ENCODE results near the gene CORO7.
A peak's percentile ranks its signal among the peaks of the same experiment; 100 is the strongest.

Gene CORO7

DNA sequence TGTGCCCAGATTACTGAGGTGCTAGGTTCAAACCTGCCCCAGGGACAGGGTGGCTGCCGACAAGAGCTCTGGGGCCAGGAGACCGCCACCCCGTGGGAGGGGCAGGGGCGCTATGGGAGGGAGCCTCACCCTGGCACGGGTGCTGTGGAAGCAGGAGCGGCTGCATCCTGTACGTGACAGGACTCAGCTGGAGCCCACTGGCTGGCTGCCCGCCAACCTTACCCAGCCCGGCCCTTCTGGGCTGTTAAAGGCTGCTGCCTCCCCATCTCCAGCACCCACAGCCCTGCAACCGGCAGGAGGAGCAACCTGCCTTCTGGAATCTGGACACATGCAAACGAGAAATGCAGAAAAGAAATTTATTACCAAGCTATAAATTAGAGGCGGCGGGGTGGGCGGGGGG lies 76.5 kb downstream of the CORO7 start:
- Histone ChIP-seq H3K4me3 (replicated peaks; ENCODE audit: insufficient read depth, low read length) (no peak overlapping the region), H3K27me3 (ENCODE audit: insufficient read depth, poor library complexity, severe bottlenecking) (no peaks in the 10 kb centered on the region), H3K27ac (replicated peaks) (no peak overlapping the region)
- DNase-seq (ENCODE audit: low read depth in 1 of 2, low spot score in 1 of 2), result no peak
- TF ChIP-seq CTCF (IDR thresholded peaks at IDR 0.05; ENCODE audit: insufficient read depth, low read length) (no peak), REST (IDR thresholded peaks at IDR 0.05; ENCODE audit: insufficient replicate concordance, low read depth) (no peak), GABPA (IDR thresholded peaks at IDR 0.05; ENCODE audit: low read depth) (no peak), SPI1 (IDR thresholded peaks at IDR 0.05; ENCODE audit: borderline replicate concordance, low read depth) (no peak), POLR2AphosphoS5 (IDR thresholded peaks at IDR 0.05; ENCODE audit: low read depth) (no peak)

- H3K27me3 ChIP-seq (ENCODE audit: insufficient read depth, poor library complexity, severe bottlenecking), result no peaks in the 10 kb centered on the region
- no peak overlapping the region for H3K27ac ChIP-seq (replicated peaks)
- TF ChIP-seq POLR2AphosphoS5 (IDR thresholded peaks at IDR 0.05; ENCODE audit: low read depth), result no peak
- no peak for TF ChIP-seq CTCF (IDR thresholded peaks at IDR 0.05; ENCODE audit: insufficient read depth, low read length)
- TF ChIP-seq SPI1 (IDR thresholded peaks at IDR 0.05; ENCODE audit: borderline replicate concordance, low read depth), result no peak
- no peak for TF ChIP-seq REST (IDR thresholded peaks at IDR 0.05; ENCODE audit: insufficient replicate concordance, low read depth)
- TF ChIP-seq GABPA (IDR thresholded peaks at IDR 0.05; ENCODE audit: low read depth), result no peak
- DNase-seq (ENCODE audit: low read depth in 1 of 2, low spot score in 1 of 2), result no peak
- no peak overlapping the region for H3K4me3 ChIP-seq (replicated peaks; ENCODE audit: insufficient read depth, low read length)
These were observed 76.9 kb downstream of the CORO7 start for GRCh38 chr16:4339455-4339854.

DNA sequence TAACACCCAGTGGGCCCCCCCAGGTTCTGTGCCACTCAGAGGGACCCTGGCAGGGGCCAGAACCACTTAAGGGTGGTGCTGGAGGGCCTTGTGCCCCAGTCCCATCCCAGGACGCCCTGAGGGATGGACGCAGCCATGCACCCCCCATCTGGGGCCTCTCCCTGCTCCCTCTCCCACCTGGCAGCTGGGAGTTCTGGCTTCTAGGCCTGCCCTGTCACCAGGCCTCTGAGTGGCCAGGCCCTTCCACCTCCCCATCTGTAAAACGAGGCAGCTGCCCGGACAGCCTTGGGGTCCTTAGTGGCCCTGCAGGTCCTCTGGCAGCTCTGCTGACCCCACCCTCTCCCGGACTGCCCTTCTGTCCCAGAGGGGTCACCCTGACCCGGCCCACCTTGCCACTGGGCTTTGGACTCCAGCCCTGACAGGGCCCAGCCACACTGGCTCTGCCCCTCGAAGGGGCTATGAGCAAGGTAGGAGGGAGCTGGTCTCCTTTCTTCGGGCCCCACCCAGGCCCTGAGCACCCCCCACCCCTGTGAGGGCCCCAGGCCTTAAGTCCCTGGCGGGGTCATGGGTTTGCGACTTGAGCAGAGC lies 77.6 kb downstream of the CORO7 start:
- H3K4me3 ChIP-seq (replicated peaks; ENCODE audit: insufficient read depth, low read length), result no peak overlapping the region

More for the DNA sequence above, 77.6 kb downstream of the CORO7 start:
- Histone ChIP-seq H3K27ac (replicated peaks) (no peak overlapping the region), H3K27me3 (ENCODE audit: insufficient read depth, poor library complexity, severe bottlenecking) (no peaks in the 10 kb centered on the region)
- no peak for DNase-seq (ENCODE audit: low read depth in 1 of 2, low spot score in 1 of 2)
- 0 out of 2 replicates have a peak, but pooled peaks have one; percentile 29 for TF ChIP-seq POLR2AphosphoS5 (IDR thresholded peaks at IDR 0.05; ENCODE audit: low read depth)
- TF ChIP-seq GABPA (IDR thresholded peaks at IDR 0.05; ENCODE audit: low read depth), result no peak
- no peak for TF ChIP-seq REST (IDR thresholded peaks at IDR 0.05; ENCODE audit: insufficient replicate concordance, low read depth)
- no peak for TF ChIP-seq CTCF (IDR thresholded peaks at IDR 0.05; ENCODE audit: insufficient read depth, low read length)

All from HL-60 (cell line).